ENCODE results near the gene PCID2. TPM values are rescaled to one million over a fixed set of nuclear protein-coding genes. Genes with fewer than 3 reads are reported as not detected.
A peak's percentile ranks its signal among the peaks of the same experiment; 100 is the strongest.

Gene PCID2
- total RNA-seq, 1 experiment from 2014 or later = 63.4 TPM

DNA sequence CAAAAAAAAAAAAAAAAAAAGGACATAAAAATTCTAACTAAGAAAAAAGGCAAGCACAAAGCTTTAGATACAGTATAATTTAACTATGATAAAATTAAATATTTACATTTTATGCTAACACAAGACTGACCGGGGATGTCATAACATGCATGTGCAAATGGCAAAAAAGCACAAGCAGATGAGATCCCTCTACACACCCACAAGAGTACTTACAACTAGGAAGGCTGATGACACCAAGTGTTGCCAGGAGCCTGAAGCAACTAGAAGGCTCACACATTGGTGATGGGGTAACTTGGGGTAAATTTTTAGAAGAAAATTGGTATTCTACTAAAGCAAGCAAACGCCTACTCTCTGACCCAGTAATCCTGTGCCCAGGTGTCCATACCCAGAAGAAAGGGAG, 6.7 kb downstream of the PCID2 start:
- no TSS peak for BruUV-seq (replicated peaks)
- Mint-ChIP-seq H3K9me3 (ENCODE audit: unreplicated experiment) (no peaks in the 10 kb centered on the region), H3K27ac (ENCODE audit: low read depth, unreplicated experiment) (no peak overlapping the region), H3K4me3 (ENCODE audit: unreplicated experiment) (no peak overlapping the region), H3K27me3 (ENCODE audit: insufficient read depth, unreplicated experiment) (no peaks in the 10 kb centered on the region), H3K36me3 (ENCODE audit: insufficient read depth, unreplicated experiment) (peaks cover 32% of the 10 kb centered on the region), H3K4me1 (ENCODE audit: insufficient read depth, unreplicated experiment) (peaks cover 36% of the 10 kb centered on the region)
- TF ChIP-seq, protein P1, sequence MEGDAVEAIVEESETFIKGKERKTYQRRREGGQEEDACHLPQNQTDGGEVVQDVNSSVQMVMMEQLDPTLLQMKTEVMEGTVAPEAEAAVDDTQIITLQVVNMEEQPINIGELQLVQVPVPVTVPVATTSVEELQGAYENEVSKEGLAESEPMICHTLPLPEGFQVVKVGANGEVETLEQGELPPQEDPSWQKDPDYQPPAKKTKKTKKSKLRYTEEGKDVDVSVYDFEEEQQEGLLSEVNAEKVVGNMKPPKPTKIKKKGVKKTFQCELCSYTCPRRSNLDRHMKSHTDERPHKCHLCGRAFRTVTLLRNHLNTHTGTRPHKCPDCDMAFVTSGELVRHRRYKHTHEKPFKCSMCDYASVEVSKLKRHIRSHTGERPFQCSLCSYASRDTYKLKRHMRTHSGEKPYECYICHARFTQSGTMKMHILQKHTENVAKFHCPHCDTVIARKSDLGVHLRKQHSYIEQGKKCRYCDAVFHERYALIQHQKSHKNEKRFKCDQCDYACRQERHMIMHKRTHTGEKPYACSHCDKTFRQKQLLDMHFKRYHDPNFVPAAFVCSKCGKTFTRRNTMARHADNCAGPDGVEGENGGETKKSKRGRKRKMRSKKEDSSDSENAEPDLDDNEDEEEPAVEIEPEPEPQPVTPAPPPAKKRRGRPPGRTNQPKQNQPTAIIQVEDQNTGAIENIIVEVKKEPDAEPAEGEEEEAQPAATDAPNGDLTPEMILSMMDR (IDR thresholded peaks at IDR 0.05; ENCODE audit: unreplicated experiment) = no peak
- DNase-seq (ENCODE audit: unreplicated experiment) = no peak
- intact Hi-C loops (cut with micrococcal nuclease) = no loop called here
- ChIA-PET CTCF (interaction anchor here (0.5 kb wide), 1 partner anchor 541 kb away, joined by 3 read pairs; no protein-coding TSS in a partner anchor), POLR2A (interaction anchor here (1.4 kb wide), 2 partner anchors 12 to 14 kb away, joined by 5 to 6 read pairs; no protein-coding TSS in a partner anchor)

DNA sequence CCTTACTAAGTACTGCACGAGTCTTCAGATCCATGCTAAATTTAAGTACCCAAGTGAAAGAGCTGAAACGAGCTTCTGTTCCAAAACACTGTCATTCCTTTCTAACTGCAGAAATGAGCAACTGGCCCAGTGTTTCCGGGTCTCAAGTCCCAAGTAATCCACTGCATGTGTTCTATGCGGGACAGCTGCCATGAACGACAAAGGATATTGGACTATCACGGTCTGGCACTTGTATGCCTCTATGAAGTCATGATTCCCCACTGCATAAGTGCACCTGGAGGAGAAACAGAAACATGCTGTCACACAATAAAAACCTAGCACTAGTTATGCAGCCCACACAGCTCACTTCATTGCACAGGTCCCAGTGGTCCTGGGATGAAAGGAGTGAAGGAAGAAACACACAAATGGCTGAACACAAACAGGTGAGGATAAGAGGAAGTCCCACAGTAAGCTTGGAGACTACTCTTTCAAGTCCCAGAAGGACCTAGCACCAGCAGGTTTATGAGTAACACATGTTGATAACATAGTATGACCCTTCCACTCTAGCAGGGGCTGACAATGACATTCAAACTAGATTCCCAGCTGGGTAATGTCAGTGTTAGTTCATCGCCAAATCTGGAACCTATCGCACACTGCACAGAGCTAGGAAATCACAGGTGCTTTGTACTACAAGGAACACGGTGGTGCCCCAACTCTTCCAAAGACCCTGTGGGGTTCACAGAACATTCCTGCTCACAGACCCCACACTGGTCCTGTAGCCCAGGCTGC, 11.3 kb downstream of the PCID2 start:
- ChIA-PET POLR2A (interaction anchor here (1.1 to 1.7 kb wide), 3 partner anchors 10 to 12 kb away, joined by 4 to 6 read pairs (median 4); partner anchors contain the start of genes CUL4A and PCID2), CTCF (interaction anchor here (0.6 to 0.9 kb wide), 2 partner anchors 22 to 163 kb away, joined by 3 to 6 read pairs; no protein-coding TSS in a partner anchor)
- Mint-ChIP-seq H3K4me3 (ENCODE audit: unreplicated experiment) (no peak overlapping the region), H3K36me3 (ENCODE audit: insufficient read depth, unreplicated experiment) (peaks cover 74% of the 10 kb centered on the region), H3K27me3 (ENCODE audit: insufficient read depth, unreplicated experiment) (no peaks in the 10 kb centered on the region), H3K27ac (ENCODE audit: low read depth, unreplicated experiment) (peak overlapping the region; percentile 85), H3K9me3 (ENCODE audit: unreplicated experiment) (no peaks in the 10 kb centered on the region), H3K4me1 (ENCODE audit: insufficient read depth, unreplicated experiment) (peaks cover 9% of the 10 kb centered on the region)
- TF ChIP-seq, protein P1 (IDR thresholded peaks at IDR 0.05; ENCODE audit: unreplicated experiment) = no peak
- BruUV-seq (replicated peaks) = no TSS peak
- intact Hi-C loops (cut with micrococcal nuclease) = no loop called here
- DNase-seq (ENCODE audit: unreplicated experiment) = no peak

DNA sequence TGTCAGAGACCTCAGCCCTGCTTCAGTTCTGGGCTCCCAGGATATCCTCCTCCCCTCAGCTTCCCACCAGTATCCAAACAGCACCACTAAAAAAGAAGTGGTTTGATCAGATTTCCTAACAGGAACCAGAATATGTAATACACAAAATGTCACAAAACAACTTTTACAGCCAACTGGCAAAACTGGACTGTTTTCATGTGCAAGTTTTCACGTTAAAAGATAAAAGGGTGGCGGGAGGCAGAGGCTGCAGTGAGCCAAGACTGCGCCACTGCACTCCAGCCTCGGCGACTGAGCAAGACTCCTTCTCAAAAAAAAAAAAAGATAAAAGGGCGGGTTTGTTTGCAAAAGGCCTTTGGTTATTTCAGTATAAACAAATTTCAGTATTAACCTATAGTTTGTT, 13.1 kb downstream of the PCID2 start:
- Mint-ChIP-seq H3K9me3 (ENCODE audit: unreplicated experiment) (no peaks in the 10 kb centered on the region), H3K27ac (ENCODE audit: low read depth, unreplicated experiment) (no peak overlapping the region), H3K4me3 (ENCODE audit: unreplicated experiment) (no peak overlapping the region), H3K27me3 (ENCODE audit: insufficient read depth, unreplicated experiment) (no peaks in the 10 kb centered on the region), H3K36me3 (ENCODE audit: insufficient read depth, unreplicated experiment) (peaks cover 89% of the 10 kb centered on the region), H3K4me1 (ENCODE audit: insufficient read depth, unreplicated experiment) (peaks cover 7% of the 10 kb centered on the region)
- intact Hi-C loops (cut with micrococcal nuclease) = no loop called here
- CTCF ChIA-PET = no interaction called here
- no TSS peak for BruUV-seq (replicated peaks)
- no peak for DNase-seq (ENCODE audit: unreplicated experiment)
- TF ChIP-seq, protein P1 (IDR thresholded peaks at IDR 0.05; ENCODE audit: unreplicated experiment) = no peak
- POLR2A ChIA-PET = interaction anchor here (0.6 kb wide), 1 partner anchor 132 kb away, joined by 4 read pairs; no protein-coding TSS in a partner anchor

DNA sequence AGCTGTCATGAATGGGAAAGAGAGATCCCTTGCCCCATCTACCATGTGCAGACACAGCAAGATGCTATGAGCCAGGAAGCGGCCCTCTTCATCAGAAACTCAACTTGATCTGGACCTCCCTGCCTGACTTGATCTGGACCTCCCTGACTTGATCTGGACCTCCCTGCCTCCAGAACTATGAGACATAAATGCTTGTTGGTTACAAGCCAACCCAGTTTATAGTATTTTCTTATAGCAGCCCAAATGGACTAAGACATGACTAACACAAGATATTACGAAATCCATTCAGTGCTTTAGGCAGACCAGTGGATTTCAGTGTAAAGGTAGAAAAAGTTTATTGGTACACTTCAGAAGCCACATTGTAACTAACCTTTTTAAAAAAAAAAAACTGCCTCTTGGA, 15.6 kb downstream of the PCID2 start:
- intact Hi-C loops (cut with micrococcal nuclease) = loop anchor here (2.0 kb wide), 1 partner anchor 16 kb away; the partner anchor contains the start of genes CUL4A and PCID2
- TF ChIP-seq, protein P1 (IDR thresholded peaks at IDR 0.05; ENCODE audit: unreplicated experiment) = no peak
- no TSS peak for BruUV-seq (replicated peaks)
- DNase-seq (ENCODE audit: unreplicated experiment) = peak; percentile 67
- no peak overlapping the region for H3K4me3 Mint-ChIP-seq (ENCODE audit: unreplicated experiment)
- H3K27ac Mint-ChIP-seq (ENCODE audit: low read depth, unreplicated experiment) = no peak overlapping the region
- H3K36me3 Mint-ChIP-seq (ENCODE audit: insufficient read depth, unreplicated experiment) = peaks cover 95% of the 10 kb centered on the region
- CTCF ChIA-PET = interaction anchor here (0.6 kb wide), 1 partner anchor 866 kb away, joined by 4 read pairs; no protein-coding TSS in a partner anchor
- no peaks in the 10 kb centered on the region for H3K9me3 Mint-ChIP-seq (ENCODE audit: unreplicated experiment)
- peaks cover 7% of the 10 kb centered on the region for H3K4me1 Mint-ChIP-seq (ENCODE audit: insufficient read depth, unreplicated experiment)
- H3K27me3 Mint-ChIP-seq (ENCODE audit: insufficient read depth, unreplicated experiment) = no peaks in the 10 kb centered on the region
- POLR2A ChIA-PET = interaction anchor here (0.8 to 1.4 kb wide), 2 partner anchors 14 to 16 kb away, joined by 3 to 10 read pairs; partner anchors contain the start of genes CUL4A and PCID2

Measured in MCF 10A (cell line).